CD4-positive, alpha-beta T cell treated with Interleukin-4 for 1 hour (primary cell): ENCODE measurements around the gene NCOA1.
"Not testable (repeated sequence)": the region's sequence is repeated elsewhere in the genome, so short reads cannot be mapped to it uniquely, and the experiment has no call there.

ENCODE experiments used
- DNase-seq, 2 donors: peaks; one replicate each; pipeline ENCODE4 v3.0.0-alpha.2; 2020 to 2022

Gene NCOA1

GRCh38 chr2:24490690-24491541, at the start of gene NCOA1:
Gene NCOA1, plus strand, starts transcription at chr2:24491254. Its CDS starts 167,424 bp downstream, at chr2:24658678.
- peak; percentile 90 to 92 for DNase-seq

GRCh38 chr2:24448797-24449196, 42.3 kb upstream of the NCOA1 start:
- DNase-seq: no peak

- no peak for DNase-seq
Measured at GRCh38 chr2:24449344-24449743, 41.7 kb upstream of the NCOA1 start.

GRCh38 chr2:24451805-24452501, 39.1 kb upstream of the NCOA1 start:
- DNase-seq: no peak

GRCh38 chr2:24452502-24452885, 38.6 kb upstream of the NCOA1 start:
- no peak for DNase-seq

GRCh38 chr2:24453379-24454073, 37.5 kb upstream of the NCOA1 start:
- DNase-seq: no peak

GRCh38 chr2:24454294-24454693, 36.8 kb upstream of the NCOA1 start:
- DNase-seq: no peak

GRCh38 chr2:24456599-24457556, 34.2 kb upstream of the NCOA1 start:
- DNase-seq: peak in 1 of 2 donors; percentile 30

- no peak for DNase-seq
Measured at GRCh38 chr2:24457696-24458386, 33.2 kb upstream of the NCOA1 start.

- DNase-seq: no peak
Measured at GRCh38 chr2:24459224-24460161, 31.6 kb upstream of the NCOA1 start.

GRCh38 chr2:24461685-24462084, 29.4 kb upstream of the NCOA1 start:
- DNase-seq: no peak

GRCh38 chr2:24463271-24463670, 27.8 kb upstream of the NCOA1 start:
- no peak for DNase-seq

GRCh38 chr2:24466871-24467870, 23.9 kb upstream of the NCOA1 start:
- no peak for DNase-seq

GRCh38 chr2:24468453-24468852, 22.6 kb upstream of the NCOA1 start:
- not testable (repeated sequence) for DNase-seq

- DNase-seq: no peak
Measured at GRCh38 chr2:24469148-24469650, 21.9 kb upstream of the NCOA1 start.

GRCh38 chr2:24471662-24472061, 19.4 kb upstream of the NCOA1 start:
- peak in 1 of 2 donors; percentile 31 for DNase-seq

GRCh38 chr2:24472416-24472815, 18.6 kb upstream of the NCOA1 start:
- no peak for DNase-seq

- no peak for DNase-seq
Measured at GRCh38 chr2:24473626-24474025, 17.4 kb upstream of the NCOA1 start.

GRCh38 chr2:24474053-24474452, 17.0 kb upstream of the NCOA1 start:
- DNase-seq: no peak
